ENCODE results near the gene CCDC14. TPM values are rescaled to one million over a fixed set of nuclear protein-coding genes. Genes with fewer than 3 reads are reported as not detected.

Gene CCDC14
- total and polyA plus RNA-seq, 4 donors: 3.7 to 32.5 (median 14.7) TPM

DNA sequence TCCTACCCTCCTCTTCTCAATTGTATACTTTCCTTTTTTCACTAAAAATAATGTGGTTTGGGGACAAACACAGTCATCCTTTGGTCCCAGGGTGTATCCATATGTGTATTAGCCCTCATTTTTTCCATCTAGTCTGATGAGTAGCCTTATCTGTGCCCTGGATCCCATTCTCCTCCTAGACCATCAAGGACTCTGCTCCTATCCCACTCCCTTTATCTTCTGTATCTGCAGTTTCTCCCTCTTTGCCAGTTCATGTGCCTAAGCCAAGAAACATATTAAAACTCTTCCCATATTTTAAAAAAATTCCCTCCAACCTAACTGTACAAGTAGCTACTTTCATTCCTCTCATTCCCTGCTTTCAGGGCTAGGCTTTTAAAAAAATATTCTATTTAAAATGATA, 25.2 kb downstream of the CCDC14 start:
- H3K9me3 ChIP-seq (ENCODE audit: control insufficient read depth in 4 of 4, low read length in 3 of 4): no peaks in the 10 kb centered on the region
- H3K4me1 ChIP-seq (ENCODE audit: control insufficient read depth in 4 of 4, insufficient read depth in 4 of 4, low read length in 3 of 4): peaks cover 0 to 19% (median 9%) of the 10 kb centered on the region in 4 donors
- H3K36me3 ChIP-seq (ENCODE audit: control insufficient read depth in 4 of 4, insufficient read depth in 3 of 4, low read depth in 1 of 4, low read length in 3 of 4): peaks cover 0 to 6% (median under 1%) of the 10 kb centered on the region in 4 donors
- no peak overlapping the region for H3K27ac ChIP-seq (ENCODE audit: low read depth in 1 of 2, low read length in 2 of 2)
- H3K27me3 ChIP-seq (ENCODE audit: control insufficient read depth in 4 of 4, insufficient read depth in 4 of 4, low read length in 3 of 4): no peaks in the 10 kb centered on the region
- no peak overlapping the region for H3K4me3 ChIP-seq (ENCODE audit: low read depth in 1 of 3, low read length in 3 of 3)
- DNase-seq (ENCODE audit: low spot score): no peak
- no peak overlapping the region for H3K9ac ChIP-seq (ENCODE audit: low read depth in 1 of 2, low read length in 2 of 2)
- no peak for TF ChIP-seq EGR1 (IDR thresholded peaks at IDR 0.05; ENCODE audit: low read depth in 2 of 2)
- no peak for TF ChIP-seq GABPA (IDR thresholded peaks at IDR 0.05 in 1 of 2, conservative IDR thresholded peaks at IDR 0.05 in 1 of 2)
- TF ChIP-seq SP1 (IDR thresholded peaks at IDR 0.05): no peak
- TF ChIP-seq FOXA2 (IDR thresholded peaks at IDR 0.05): no peak
- TF ChIP-seq, protein P1, sequence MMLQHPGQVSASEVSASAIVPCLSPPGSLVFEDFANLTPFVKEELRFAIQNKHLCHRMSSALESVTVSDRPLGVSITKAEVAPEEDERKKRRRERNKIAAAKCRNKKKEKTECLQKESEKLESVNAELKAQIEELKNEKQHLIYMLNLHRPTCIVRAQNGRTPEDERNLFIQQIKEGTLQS (IDR thresholded peaks at IDR 0.05): no peak
- TF ChIP-seq HNF4G (IDR thresholded peaks at IDR 0.05): no peak
- TF ChIP-seq MAX (IDR thresholded peaks at IDR 0.05): no peak
- TF ChIP-seq TAF1 (conservative IDR thresholded peaks at IDR 0.05): no peak
- TF ChIP-seq NR2F2 (IDR thresholded peaks at IDR 0.05): no peak
- TF ChIP-seq CTCF (IDR thresholded peaks at IDR 0.05; ENCODE audit: low read depth, low read length, missing input control): no peak
- no peak for TF ChIP-seq JUND (IDR thresholded peaks at IDR 0.05)
- no peak for TF ChIP-seq HNF4A (conservative IDR thresholded peaks at IDR 0.05)

GRCh38 chr3:123934250-123934649, 26.8 kb downstream of the CCDC14 start:
- no peak overlapping the region for H3K27ac ChIP-seq (ENCODE audit: low read depth in 1 of 2, low read length in 2 of 2)
- H3K9me3 ChIP-seq (ENCODE audit: control insufficient read depth in 4 of 4, low read length in 3 of 4): no peaks in the 10 kb centered on the region
- peaks cover 0 to 9% (median 3%) of the 10 kb centered on the region in 4 donors for H3K36me3 ChIP-seq (ENCODE audit: control insufficient read depth in 4 of 4, insufficient read depth in 3 of 4, low read depth in 1 of 4, low read length in 3 of 4)
- 37% methylated on average over 2 of the region's 2 CpGs for WGBS
- TF ChIP-seq YY1 (IDR thresholded peaks at IDR 0.05) (no peak), HNF4A (conservative IDR thresholded peaks at IDR 0.05) (no peak), TAF1 (conservative IDR thresholded peaks at IDR 0.05) (no peak)
- TF ChIP-seq, protein P2, sequence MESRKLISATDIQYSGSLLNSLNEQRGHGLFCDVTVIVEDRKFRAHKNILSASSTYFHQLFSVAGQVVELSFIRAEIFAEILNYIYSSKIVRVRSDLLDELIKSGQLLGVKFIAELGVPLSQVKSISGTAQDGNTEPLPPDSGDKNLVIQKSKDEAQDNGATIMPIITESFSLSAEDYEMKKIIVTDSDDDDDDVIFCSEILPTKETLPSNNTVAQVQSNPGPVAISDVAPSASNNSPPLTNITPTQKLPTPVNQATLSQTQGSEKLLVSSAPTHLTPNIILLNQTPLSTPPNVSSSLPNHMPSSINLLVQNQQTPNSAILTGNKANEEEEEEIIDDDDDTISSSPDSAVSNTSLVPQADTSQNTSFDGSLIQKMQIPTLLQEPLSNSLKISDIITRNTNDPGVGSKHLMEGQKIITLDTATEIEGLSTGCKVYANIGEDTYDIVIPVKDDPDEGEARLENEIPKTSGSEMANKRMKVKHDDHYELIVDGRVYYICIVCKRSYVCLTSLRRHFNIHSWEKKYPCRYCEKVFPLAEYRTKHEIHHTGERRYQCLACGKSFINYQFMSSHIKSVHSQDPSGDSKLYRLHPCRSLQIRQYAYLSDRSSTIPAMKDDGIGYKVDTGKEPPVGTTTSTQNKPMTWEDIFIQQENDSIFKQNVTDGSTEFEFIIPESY (IDR thresholded peaks at IDR 0.05): no peak
- no peaks in the 10 kb centered on the region for H3K27me3 ChIP-seq (ENCODE audit: control insufficient read depth in 4 of 4, insufficient read depth in 4 of 4, low read length in 3 of 4)
- H3K9ac ChIP-seq (ENCODE audit: low read depth in 1 of 2, low read length in 2 of 2): no peak overlapping the region
- no peak for DNase-seq (ENCODE audit: low spot score)
- H3K4me1 ChIP-seq (ENCODE audit: control insufficient read depth in 4 of 4, insufficient read depth in 4 of 4, low read length in 3 of 4): peaks cover 0 to 11% (median 5%) of the 10 kb centered on the region in 4 donors
- H3K4me3 ChIP-seq (ENCODE audit: low read depth in 1 of 3, low read length in 3 of 3): no peak overlapping the region

GRCh38 chr3:123930445-123930844, 30.6 kb downstream of the CCDC14 start:
- TF ChIP-seq JUND (IDR thresholded peaks at IDR 0.05) (no peak), EGR1 (IDR thresholded peaks at IDR 0.05; ENCODE audit: low read depth in 2 of 2) (no peak)
- no peaks in the 10 kb centered on the region for H3K27me3 ChIP-seq (ENCODE audit: control insufficient read depth in 4 of 4, insufficient read depth in 4 of 4, low read length in 3 of 4)
- H3K36me3 ChIP-seq (ENCODE audit: control insufficient read depth in 4 of 4, insufficient read depth in 3 of 4, low read depth in 1 of 4, low read length in 3 of 4): peaks cover 1 to 12% (median 3%) of the 10 kb centered on the region in 4 donors

More at GRCh38 chr3:123930445-123930844, 30.6 kb downstream of the CCDC14 start:
- DNase-seq (ENCODE audit: low spot score): no peak
- Histone ChIP-seq H3K27ac (ENCODE audit: low read depth in 1 of 2, low read length in 2 of 2) (no peak overlapping the region), H3K9ac (ENCODE audit: low read depth in 1 of 2, low read length in 2 of 2) (no peak overlapping the region), H3K4me1 (ENCODE audit: control insufficient read depth in 4 of 4, insufficient read depth in 4 of 4, low read length in 3 of 4) (peaks cover 0 to 7% (median 4%) of the 10 kb centered on the region in 4 donors), H3K9me3 (ENCODE audit: control insufficient read depth in 4 of 4, low read length in 3 of 4) (no peaks in the 10 kb centered on the region), H3K4me3 (ENCODE audit: low read depth in 1 of 3, low read length in 3 of 3) (no peak overlapping the region)
